GM12878 (cell line): Measurements from ENCODE around the gene ZNF41. TPM values are rescaled to one million over a fixed set of nuclear protein-coding genes. Genes with fewer than 3 reads are reported as not detected.

Experiments
- ATAC-seq: fragments of 200-7000 bp; cut with Tn5 transposase; 3 replicates; pipeline ENCODE4 v1.9.1; 2020; ENCODE audit warnings: mild to moderate bottlenecking, moderate library complexity
- BruUV-seq: library from RNA; stranded (reverse); fragments of 400-500 nt; replicated peaks from 2 replicates; lab custom pipeline; 2021; lab: Mats Ljungman, UMichigan
- CTCF ChIA-PET: fragments of 300-600 bp; sonication (Branson Sonifier 250); formaldehyde crosslinking; extraction: SDS; loops from one replicate; lab custom pipeline; 2021; ENCODE audit warnings: inconsistent platforms; lab: Yijun Ruan, JAX
- POLR2A ChIA-PET: fragments of 350-600 bp; formaldehyde crosslinking; extraction: SDS; loops from one replicate; lab custom pipeline; 2021; ENCODE audit warnings: inconsistent platforms; lab: Charles Lee
- RAD21 ChIA-PET: fragments of 300-600 bp; sonication (Branson Sonifier 250); formaldehyde crosslinking; loops from one replicate; lab custom pipeline; 2023; ENCODE audit warnings: antibody characterized with exemption; ENCODE audit not compliant: unreplicated experiment; lab: Charles Lee
- SMC1A ChIA-PET: fragments of 300-600 bp; sonication (Branson Sonifier 250); formaldehyde crosslinking; loops from one replicate; lab custom pipeline; 2023; ENCODE audit not compliant: unreplicated experiment, uncharacterized antibody; lab: Charles Lee
- DNase-seq: peaks from one replicate; pipeline ENCODE4 v3.0.0-alpha.2; 2011; ENCODE audit warnings: low read depth, low spot score
- FAIRE-seq: peaks from 3 replicates; lab custom pipeline; 2011; peaks lifted over from hg19 to GRCh38; lab: Jason Lieb, UNC
- H2AFZ ChIP-seq: 2 replicates; pipeline ENCODE4 v1.6.0; 2011; ENCODE audit warnings: low read depth, low read length, control low read depth; ENCODE audit not compliant: control insufficient read depth
- H3K27ac ChIP-seq: 2 replicates; pipeline ENCODE4 v1.5.1; 2011; ENCODE audit warnings: control low read depth; ENCODE audit not compliant: control insufficient read depth, insufficient read depth
- H3K27me3 ChIP-seq, 2 experiments: replicated peaks in 1 of 2; 2 replicates each; pipeline versions ENCODE4 v1.6.0 to v1.6.1; 2011; ENCODE audit warnings: low read length in 1 of 2; ENCODE audit not compliant: control insufficient read depth in 2 of 2, insufficient read depth in 2 of 2
- H3K36me3 ChIP-seq, 2 experiments: 2 replicates each; pipeline ENCODE4 v1.5.1; 2011; ENCODE audit warnings: low read length in 1 of 2; ENCODE audit not compliant: control insufficient read depth in 2 of 2, insufficient read depth in 2 of 2
- H3K4me1 ChIP-seq: 2 replicates; pipeline ENCODE4 v1.6.1; 2011; ENCODE audit warnings: mild to moderate bottlenecking, low read length, moderate library complexity, mixed read lengths; ENCODE audit not compliant: control insufficient read depth, insufficient read depth
- H3K4me2 ChIP-seq: 2 replicates; pipeline ENCODE4 v1.6.0; 2011; ENCODE audit warnings: control low read depth; ENCODE audit not compliant: control insufficient read depth, insufficient read depth
- H3K4me3 ChIP-seq: fragments of 200-600 bp; sonication (generic); 2 replicates; pipeline ENCODE4 v1.5.1; 2016
- H3K79me2 ChIP-seq: 2 replicates; pipeline ENCODE4 v1.6.0; 2011; ENCODE audit warnings: low read length; ENCODE audit not compliant: control insufficient read depth, insufficient read depth
- H3K9ac ChIP-seq: 2 replicates; pipeline ENCODE4 v1.8.0; 2011; ENCODE audit warnings: low read length, control low read depth, mixed read lengths; ENCODE audit not compliant: control insufficient read depth, insufficient read depth
- H3K9me3 ChIP-seq: replicated peaks from 3 replicates; pipeline ENCODE4 v1.5.1; 2011; ENCODE audit warnings: mild to moderate bottlenecking, low read length; ENCODE audit not compliant: control insufficient read depth, insufficient read depth
- H4K20me1 ChIP-seq: 2 replicates; pipeline ENCODE4 v1.6.0; 2011; ENCODE audit not compliant: control insufficient read depth, insufficient read depth
- CHD1 ChIP-seq: IDR thresholded peaks from 2 replicates; pipeline ENCODE4 v1.6.1; 2012; ENCODE audit warnings: low read depth, low read length, improper control_type of control experiment
- JUND ChIP-seq: IDR thresholded peaks from 2 replicates; pipeline ENCODE4 v1.6.1; 2012; ENCODE audit warnings: low read depth, mild to moderate bottlenecking, low read length, improper control_type of control experiment, moderate library complexity
- MLLT1 ChIP-seq: fragments of 450-650 bp; IDR thresholded peaks from 2 replicates; pipeline ENCODE4 v1.6.1; 2016; ENCODE audit warnings: mild to moderate bottlenecking
- POLR2AphosphoS5 ChIP-seq: IDR thresholded peaks from 2 replicates; pipeline ENCODE4 v1.6.1; 2011; ENCODE audit warnings: mild to moderate bottlenecking, low read length, inconsistent platforms
- SIN3A ChIP-seq: IDR thresholded peaks from 2 replicates; pipeline ENCODE4 v1.6.1; 2012; ENCODE audit warnings: low read depth, low read length, improper control_type of control experiment
- SP1 ChIP-seq: IDR thresholded peaks from one replicate; pipeline ENCODE4 v1.6.1; 2011; ENCODE audit warnings: low read depth, low read length
- USF2 ChIP-seq: IDR thresholded peaks from 2 replicates; pipeline ENCODE4 v1.6.1; 2011; ENCODE audit warnings: low read depth, low read length, improper control_type of control experiment, borderline replicate concordance
- ZBTB4 ChIP-seq: fragments of 450-650 bp; formaldehyde crosslinking; IDR thresholded peaks from 2 replicates; pipeline ENCODE4 v1.4.0; 2022; ENCODE audit warnings: mild to moderate bottlenecking, moderate library complexity
- ZNF207 ChIP-seq: fragments of 450-650 bp; IDR thresholded peaks from 2 replicates; pipeline ENCODE4 v1.6.1; 2014; ENCODE audit warnings: antibody characterized with exemption, mild to moderate bottlenecking, borderline replicate concordance
- WGBS: methylation state at CpG from one replicate; pipeline ENCODE4 v1.1.6; 2016; ENCODE audit warnings: low lambda C conversion rate; ENCODE audit not compliant: insufficient replicate concordance, insufficient coverage; ENCODE audit errors: missing lambda C conversion rate; 5-methylcytosine and 5-hydroxymethylcytosine counted together
- in situ Hi-C: fragments of 300-500 bp; cut with MboI; formaldehyde crosslinking; loops from 9 replicates; pipeline ENCODE4 v1.14.3; 2018; ENCODE audit warnings: mixed read lengths
- intact Hi-C: fragments of 100-400 bp; cut with micrococcal nuclease; formaldehyde crosslinking; loops from one replicate; pipeline ENCODE4 v1.14.2; 2022; ENCODE audit not compliant: unreplicated experiment
- polyA plus RNA-seq, 11 experiments: library from polyadenylated mRNA; depleted of rRNA in 4 of 11; unstranded in 6 of 11; stranded (reverse) in 5 of 11; fragments of >200 nt; fragmentation: Nextera tagmentation in 4 of 11; fragmentation: Illumina TruSeq in 1 of 11; extraction: Ambion mirVana in 4 of 11; extraction: Trizol in 1 of 11; gene quantifications; 1 replicate in 1 of 11; 2 replicates in 10 of 11; pipeline versions ENCODE4 v1.2.1 to v1.2.3, GENCODE V29; 2011 to 2016; ENCODE audit warnings: inconsistent platforms in 2 of 11, missing spikeins in 2 of 11, low read depth in 1 of 11
- total RNA-seq, 4 experiments: library from RNA; depleted of rRNA in 3 of 4; stranded (reverse); fragments of >200 nt in 3 of 4; fragmentation: Illumina TruSeq in 1 of 4; extraction: Trizol in 1 of 4; gene quantifications; 2 replicates each; pipeline versions ENCODE4 v1.2.1 to v1.2.3, GENCODE V29; 2013 to 2021
- TF ChIP-seq, protein P1 (sequence below): fragments of 450-650 bp; IDR thresholded peaks from 2 replicates; pipeline ENCODE4 v1.6.1; 2018; ENCODE audit warnings: mild to moderate bottlenecking, low read depth, moderate library complexity; ENCODE audit not compliant: partially characterized antibody
- TF ChIP-seq, protein P2 (sequence below): fragments of 450-650 bp; formaldehyde crosslinking; IDR thresholded peaks from 2 replicates; pipeline ENCODE4 v1.4.0; 2020; ENCODE audit warnings: mild to moderate bottlenecking, moderate library complexity

ZNF41 gene
- total and polyA plus RNA-seq, 10 of the 15 experiments (the other 5 are each of a cell fraction or from before 2014, with no cell fraction given): 0.95 to 10.6 (median 7.5) TPM

DNA sequence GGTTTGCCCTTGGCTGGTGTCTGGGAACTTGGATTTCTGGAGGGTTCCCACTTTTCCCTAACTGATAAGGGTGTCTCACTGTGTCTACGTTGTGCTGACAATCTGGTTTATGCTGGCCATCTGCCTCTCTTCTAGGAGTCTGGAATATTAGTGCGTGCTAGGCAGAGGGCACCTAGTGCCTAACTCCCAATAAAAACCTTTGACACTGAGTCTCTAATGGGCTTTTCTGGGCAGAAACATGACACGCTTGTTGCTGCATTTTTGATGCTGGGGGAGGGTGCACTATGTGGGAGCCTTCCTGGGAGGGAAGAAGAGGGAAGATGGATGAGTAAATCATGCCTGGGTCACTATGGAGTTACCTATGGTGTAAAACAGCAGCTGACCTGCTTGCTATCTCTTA is 16.3 kb upstream of the ZNF41 start:
- no peak for ATAC-seq
- no peak overlapping the region for H3K4me2 ChIP-seq
- no peaks in the 10 kb centered on the region; the same call in 2 of the 3 replicates for H3K9me3 ChIP-seq
- ChIA-PET POLR2A (interaction anchor here (0.7 kb wide), 1 partner anchor 145 kb away, joined by 4 read pairs; no protein-coding TSS in a partner anchor), RAD21 (interaction anchor here (1.8 to 2.4 kb wide), 2 partner anchors 19 to 24 kb away, joined by 10 to 16 read pairs; no protein-coding TSS in a partner anchor), SMC1A (interaction anchor here (0.6 to 3.6 kb wide), 8 partner anchors 14 to 503 kb away, joined by 3 to 35 read pairs (median 4); no protein-coding TSS in a partner anchor), CTCF (interaction anchor here (1.5 to 9.1 kb wide), 2 partner anchors 21 to 144 kb away, joined by 6 to 178 read pairs; no protein-coding TSS in a partner anchor)
- no peak for FAIRE-seq
- no peaks in the 10 kb centered on the region for H3K79me2 ChIP-seq
- DNase-seq: no peak
- H3K4me3 ChIP-seq: no peak overlapping the region
- BruUV-seq: no TSS peak
- H3K9ac ChIP-seq: no peak overlapping the region
- no peaks in the 10 kb centered on the region for H3K36me3 ChIP-seq
- TF ChIP-seq JUND (no peak), SP1 (no peak), MLLT1 (no peak), USF2 (no peak), POLR2AphosphoS5 (no peak), SIN3A (no peak), ZNF207 (no peak), ZBTB4 (no peak), CHD1 (no peak)
- TF ChIP-seq, protein P1, sequence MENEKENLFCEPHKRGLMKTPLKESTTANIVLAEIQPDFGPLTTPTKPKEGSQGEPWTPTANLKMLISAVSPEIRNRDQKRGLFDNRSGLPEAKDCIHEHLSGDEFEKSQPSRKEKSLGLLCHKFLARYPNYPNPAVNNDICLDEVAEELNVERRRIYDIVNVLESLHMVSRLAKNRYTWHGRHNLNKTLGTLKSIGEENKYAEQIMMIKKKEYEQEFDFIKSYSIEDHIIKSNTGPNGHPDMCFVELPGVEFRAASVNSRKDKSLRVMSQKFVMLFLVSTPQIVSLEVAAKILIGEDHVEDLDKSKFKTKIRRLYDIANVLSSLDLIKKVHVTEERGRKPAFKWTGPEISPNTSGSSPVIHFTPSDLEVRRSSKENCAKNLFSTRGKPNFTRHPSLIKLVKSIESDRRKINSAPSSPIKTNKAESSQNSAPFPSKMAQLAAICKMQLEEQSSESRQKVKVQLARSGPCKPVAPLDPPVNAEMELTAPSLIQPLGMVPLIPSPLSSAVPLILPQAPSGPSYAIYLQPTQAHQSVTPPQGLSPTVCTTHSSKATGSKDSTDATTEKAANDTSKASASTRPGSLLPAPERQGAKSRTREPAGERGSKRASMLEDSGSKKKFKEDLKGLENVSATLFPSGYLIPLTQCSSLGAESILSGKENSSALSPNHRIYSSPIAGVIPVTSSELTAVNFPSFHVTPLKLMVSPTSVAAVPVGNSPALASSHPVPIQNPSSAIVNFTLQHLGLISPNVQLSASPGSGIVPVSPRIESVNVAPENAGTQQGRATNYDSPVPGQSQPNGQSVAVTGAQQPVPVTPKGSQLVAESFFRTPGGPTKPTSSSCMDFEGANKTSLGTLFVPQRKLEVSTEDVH: no peak
- TF ChIP-seq, protein P2, sequence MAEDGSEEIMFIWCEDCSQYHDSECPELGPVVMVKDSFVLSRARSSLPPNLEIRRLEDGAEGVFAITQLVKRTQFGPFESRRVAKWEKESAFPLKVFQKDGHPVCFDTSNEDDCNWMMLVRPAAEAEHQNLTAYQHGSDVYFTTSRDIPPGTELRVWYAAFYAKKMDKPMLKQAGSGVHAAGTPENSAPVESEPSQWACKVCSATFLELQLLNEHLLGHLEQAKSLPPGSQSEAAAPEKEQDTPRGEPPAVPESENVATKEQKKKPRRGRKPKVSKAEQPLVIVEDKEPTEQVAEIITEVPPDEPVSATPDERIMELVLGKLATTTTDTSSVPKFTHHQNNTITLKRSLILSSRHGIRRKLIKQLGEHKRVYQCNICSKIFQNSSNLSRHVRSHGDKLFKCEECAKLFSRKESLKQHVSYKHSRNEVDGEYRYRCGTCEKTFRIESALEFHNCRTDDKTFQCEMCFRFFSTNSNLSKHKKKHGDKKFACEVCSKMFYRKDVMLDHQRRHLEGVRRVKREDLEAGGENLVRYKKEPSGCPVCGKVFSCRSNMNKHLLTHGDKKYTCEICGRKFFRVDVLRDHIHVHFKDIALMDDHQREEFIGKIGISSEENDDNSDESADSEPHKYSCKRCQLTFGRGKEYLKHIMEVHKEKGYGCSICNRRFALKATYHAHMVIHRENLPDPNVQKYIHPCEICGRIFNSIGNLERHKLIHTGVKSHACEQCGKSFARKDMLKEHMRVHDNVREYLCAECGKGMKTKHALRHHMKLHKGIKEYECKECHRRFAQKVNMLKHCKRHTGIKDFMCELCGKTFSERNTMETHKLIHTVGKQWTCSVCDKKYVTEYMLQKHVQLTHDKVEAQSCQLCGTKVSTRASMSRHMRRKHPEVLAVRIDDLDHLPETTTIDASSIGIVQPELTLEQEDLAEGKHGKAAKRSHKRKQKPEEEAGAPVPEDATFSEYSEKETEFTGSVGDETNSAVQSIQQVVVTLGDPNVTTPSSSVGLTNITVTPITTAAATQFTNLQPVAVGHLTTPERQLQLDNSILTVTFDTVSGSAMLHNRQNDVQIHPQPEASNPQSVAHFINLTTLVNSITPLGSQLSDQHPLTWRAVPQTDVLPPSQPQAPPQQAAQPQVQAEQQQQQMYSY (CRISPR knock-in tag): no peak
- no peak overlapping the region; the same call in 1 of the 2 replicates for H2AFZ ChIP-seq
- no peaks in the 10 kb centered on the region for H4K20me1 ChIP-seq
- no peaks in the 10 kb centered on the region for H3K4me1 ChIP-seq
- H3K27me3 ChIP-seq: no peaks in the 10 kb centered on the region
- in situ Hi-C loops (no loop called here), intact Hi-C loops (loop anchor here (5.0 kb wide), 1 partner anchor 528 kb away; no protein-coding TSS in a partner anchor)
- H3K27ac ChIP-seq: no peak overlapping the region
- WGBS: 63% methylated on average over 3 of the region's 3 CpGs
